ENCODE results near the gene SLC22A7. TPM values are rescaled to one million over a fixed set of nuclear protein-coding genes. Genes with fewer than 3 reads are reported as not detected.

SLC22A7 gene
- total and polyA plus RNA-seq, 2 experiments from 2014 or later: 0.31 TPM; not detected in 1

- peaks cover 21% of the 10 kb centered on the region for H3K4me1 Mint-ChIP-seq
- H2AFZ ChIP-seq: no peak overlapping the region
- H3K9me3 Mint-ChIP-seq: no peaks in the 10 kb centered on the region
- H3K27me3 Mint-ChIP-seq (ENCODE audit: insufficient read depth, low read depth, poor library complexity): peaks cover 4% of the 10 kb centered on the region
- no peak overlapping the region for H3K27ac ChIP-seq (ENCODE audit: low read depth)
- H3F3A ChIP-seq (replicated peaks; ENCODE audit: low read depth): no peaks in the 10 kb centered on the region
- no peaks in the 10 kb centered on the region for H4K20me1 ChIP-seq (replicated peaks; ENCODE audit: insufficient read depth)
- TF ChIP-seq POLR2AphosphoS5 (IDR thresholded peaks at IDR 0.05; ENCODE audit: low read depth) (no peak), ZNF331 (CRISPR knock-in tag; IDR thresholded peaks at IDR 0.05; ENCODE audit: low read depth) (no peak), ZNF114 (CRISPR knock-in tag; IDR thresholded peaks at IDR 0.05) (no peak), JUNB (IDR thresholded peaks at IDR 0.05; ENCODE audit: unreplicated experiment) (no peak), NANOG (IDR thresholded peaks at IDR 0.05; ENCODE audit: borderline replicate concordance) (no peak), CTCF (conservative IDR thresholded peaks at IDR 0.05; ENCODE audit: low read depth in 2 of 2) (no peak), EZH2 (IDR thresholded peaks at IDR 0.05; ENCODE audit: low read depth, unreplicated experiment) (no peak), EZH2phosphoT487 (IDR thresholded peaks at IDR 0.05; ENCODE audit: unreplicated experiment) (no peak), CREB1 (CRISPR knock-in tag; IDR thresholded peaks at IDR 0.05; ENCODE audit: low read depth) (no peak), STAT1 (IDR thresholded peaks at IDR 0.05; ENCODE audit: unreplicated experiment) (no peak)
- TF ChIP-seq, protein P1, sequence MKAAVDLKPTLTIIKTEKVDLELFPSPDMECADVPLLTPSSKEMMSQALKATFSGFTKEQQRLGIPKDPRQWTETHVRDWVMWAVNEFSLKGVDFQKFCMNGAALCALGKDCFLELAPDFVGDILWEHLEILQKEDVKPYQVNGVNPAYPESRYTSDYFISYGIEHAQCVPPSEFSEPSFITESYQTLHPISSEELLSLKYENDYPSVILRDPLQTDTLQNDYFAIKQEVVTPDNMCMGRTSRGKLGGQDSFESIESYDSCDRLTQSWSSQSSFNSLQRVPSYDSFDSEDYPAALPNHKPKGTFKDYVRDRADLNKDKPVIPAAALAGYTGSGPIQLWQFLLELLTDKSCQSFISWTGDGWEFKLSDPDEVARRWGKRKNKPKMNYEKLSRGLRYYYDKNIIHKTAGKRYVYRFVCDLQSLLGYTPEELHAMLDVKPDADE (IDR thresholded peaks at IDR 0.05): no peak
- TF ChIP-seq, protein P2, sequence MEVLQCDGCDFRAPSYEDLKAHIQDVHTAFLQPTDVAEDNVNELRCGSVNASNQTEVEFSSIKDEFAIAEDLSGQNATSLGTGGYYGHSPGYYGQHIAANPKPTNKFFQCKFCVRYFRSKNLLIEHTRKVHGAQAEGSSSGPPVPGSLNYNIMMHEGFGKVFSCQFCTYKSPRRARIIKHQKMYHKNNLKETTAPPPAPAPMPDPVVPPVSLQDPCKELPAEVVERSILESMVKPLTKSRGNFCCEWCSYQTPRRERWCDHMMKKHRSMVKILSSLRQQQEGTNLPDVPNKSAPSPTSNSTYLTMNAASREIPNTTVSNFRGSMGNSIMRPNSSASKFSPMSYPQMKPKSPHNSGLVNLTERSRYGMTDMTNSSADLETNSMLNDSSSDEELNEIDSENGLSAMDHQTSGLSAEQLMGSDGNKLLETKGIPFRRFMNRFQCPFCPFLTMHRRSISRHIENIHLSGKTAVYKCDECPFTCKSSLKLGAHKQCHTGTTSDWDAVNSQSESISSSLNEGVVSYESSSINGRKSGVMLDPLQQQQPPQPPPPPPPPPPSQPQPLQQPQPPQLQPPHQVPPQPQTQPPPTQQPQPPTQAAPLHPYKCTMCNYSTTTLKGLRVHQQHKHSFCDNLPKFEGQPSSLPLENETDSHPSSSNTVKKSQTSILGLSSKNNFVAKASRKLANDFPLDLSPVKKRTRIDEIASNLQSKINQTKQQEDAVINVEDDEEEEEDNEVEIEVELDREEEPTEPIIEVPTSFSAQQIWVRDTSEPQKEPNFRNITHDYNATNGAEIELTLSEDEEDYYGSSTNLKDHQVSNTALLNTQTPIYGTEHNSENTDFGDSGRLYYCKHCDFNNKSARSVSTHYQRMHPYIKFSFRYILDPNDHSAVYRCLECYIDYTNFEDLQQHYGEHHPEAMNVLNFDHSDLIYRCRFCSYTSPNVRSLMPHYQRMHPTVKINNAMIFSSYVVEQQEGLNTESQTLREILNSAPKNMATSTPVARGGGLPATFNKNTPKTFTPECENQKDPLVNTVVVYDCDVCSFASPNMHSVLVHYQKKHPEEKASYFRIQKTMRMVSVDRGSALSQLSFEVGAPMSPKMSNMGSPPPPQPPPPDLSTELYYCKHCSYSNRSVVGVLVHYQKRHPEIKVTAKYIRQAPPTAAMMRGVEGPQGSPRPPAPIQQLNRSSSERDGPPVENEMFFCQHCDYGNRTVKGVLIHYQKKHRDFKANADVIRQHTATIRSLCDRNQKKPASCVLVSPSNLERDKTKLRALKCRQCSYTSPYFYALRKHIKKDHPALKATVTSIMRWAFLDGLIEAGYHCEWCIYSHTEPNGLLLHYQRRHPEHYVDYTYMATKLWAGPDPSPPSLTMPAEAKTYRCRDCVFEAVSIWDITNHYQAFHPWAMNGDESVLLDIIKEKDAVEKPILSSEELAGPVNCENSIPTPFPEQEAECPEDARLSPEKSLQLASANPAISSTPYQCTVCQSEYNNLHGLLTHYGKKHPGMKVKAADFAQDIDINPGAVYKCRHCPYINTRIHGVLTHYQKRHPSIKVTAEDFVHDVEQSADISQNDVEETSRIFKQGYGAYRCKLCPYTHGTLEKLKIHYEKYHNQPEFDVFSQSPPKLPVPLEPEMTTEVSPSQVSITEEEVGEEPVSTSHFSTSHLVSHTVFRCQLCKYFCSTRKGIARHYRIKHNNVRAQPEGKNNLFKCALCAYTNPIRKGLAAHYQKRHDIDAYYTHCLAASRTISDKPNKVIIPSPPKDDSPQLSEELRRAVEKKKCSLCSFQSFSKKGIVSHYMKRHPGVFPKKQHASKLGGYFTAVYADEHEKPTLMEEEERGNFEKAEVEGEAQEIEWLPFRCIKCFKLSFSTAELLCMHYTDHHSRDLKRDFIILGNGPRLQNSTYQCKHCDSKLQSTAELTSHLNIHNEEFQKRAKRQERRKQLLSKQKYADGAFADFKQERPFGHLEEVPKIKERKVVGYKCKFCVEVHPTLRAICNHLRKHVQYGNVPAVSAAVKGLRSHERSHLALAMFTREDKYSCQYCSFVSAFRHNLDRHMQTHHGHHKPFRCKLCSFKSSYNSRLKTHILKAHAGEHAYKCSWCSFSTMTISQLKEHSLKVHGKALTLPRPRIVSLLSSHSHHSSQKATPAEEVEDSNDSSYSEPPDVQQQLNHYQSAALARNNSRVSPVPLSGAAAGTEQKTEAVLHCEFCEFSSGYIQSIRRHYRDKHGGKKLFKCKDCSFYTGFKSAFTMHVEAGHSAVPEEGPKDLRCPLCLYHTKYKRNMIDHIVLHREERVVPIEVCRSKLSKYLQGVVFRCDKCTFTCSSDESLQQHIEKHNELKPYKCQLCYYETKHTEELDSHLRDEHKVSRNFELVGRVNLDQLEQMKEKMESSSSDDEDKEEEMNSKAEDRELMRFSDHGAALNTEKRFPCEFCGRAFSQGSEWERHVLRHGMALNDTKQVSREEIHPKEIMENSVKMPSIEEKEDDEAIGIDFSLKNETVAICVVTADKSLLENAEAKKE (CRISPR knock-in tag; IDR thresholded peaks at IDR 0.05): no peak
- TF ChIP-seq, protein P3, sequence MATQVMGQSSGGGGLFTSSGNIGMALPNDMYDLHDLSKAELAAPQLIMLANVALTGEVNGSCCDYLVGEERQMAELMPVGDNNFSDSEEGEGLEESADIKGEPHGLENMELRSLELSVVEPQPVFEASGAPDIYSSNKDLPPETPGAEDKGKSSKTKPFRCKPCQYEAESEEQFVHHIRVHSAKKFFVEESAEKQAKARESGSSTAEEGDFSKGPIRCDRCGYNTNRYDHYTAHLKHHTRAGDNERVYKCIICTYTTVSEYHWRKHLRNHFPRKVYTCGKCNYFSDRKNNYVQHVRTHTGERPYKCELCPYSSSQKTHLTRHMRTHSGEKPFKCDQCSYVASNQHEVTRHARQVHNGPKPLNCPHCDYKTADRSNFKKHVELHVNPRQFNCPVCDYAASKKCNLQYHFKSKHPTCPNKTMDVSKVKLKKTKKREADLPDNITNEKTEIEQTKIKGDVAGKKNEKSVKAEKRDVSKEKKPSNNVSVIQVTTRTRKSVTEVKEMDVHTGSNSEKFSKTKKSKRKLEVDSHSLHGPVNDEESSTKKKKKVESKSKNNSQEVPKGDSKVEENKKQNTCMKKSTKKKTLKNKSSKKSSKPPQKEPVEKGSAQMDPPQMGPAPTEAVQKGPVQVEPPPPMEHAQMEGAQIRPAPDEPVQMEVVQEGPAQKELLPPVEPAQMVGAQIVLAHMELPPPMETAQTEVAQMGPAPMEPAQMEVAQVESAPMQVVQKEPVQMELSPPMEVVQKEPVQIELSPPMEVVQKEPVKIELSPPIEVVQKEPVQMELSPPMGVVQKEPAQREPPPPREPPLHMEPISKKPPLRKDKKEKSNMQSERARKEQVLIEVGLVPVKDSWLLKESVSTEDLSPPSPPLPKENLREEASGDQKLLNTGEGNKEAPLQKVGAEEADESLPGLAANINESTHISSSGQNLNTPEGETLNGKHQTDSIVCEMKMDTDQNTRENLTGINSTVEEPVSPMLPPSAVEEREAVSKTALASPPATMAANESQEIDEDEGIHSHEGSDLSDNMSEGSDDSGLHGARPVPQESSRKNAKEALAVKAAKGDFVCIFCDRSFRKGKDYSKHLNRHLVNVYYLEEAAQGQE (IDR thresholded peaks at IDR 0.05; ENCODE audit: unreplicated experiment): no peak
- no peak overlapping the region for H3K27ac Mint-ChIP-seq
- ATAC-seq (no peak), DNase-seq (ENCODE audit: low spot score) (no peak)
- H3K79me2 ChIP-seq (replicated peaks; ENCODE audit: insufficient read depth): no peaks in the 10 kb centered on the region
- peaks cover 10% of the 10 kb centered on the region; the same call in 1 of the 3 replicates for H3K36me3 Mint-ChIP-seq (ENCODE audit: low read depth)
- H3K36me3 ChIP-seq (ENCODE audit: insufficient read depth): no peaks in the 10 kb centered on the region
- no peak overlapping the region for H3K4me2 ChIP-seq
- H3K4me1 ChIP-seq (ENCODE audit: insufficient read depth): peaks cover 21% of the 10 kb centered on the region; the same call in 1 of the 2 replicates
- no peaks in the 10 kb centered on the region for H3K27me3 ChIP-seq (ENCODE audit: insufficient read depth)
- no peaks in the 10 kb centered on the region for H3K9me2 ChIP-seq (ENCODE audit: insufficient read depth)
- 0 out of 3 replicates have a peak overlapping the region, but pooled peaks have one; percentile 16 for H3K4me3 Mint-ChIP-seq
- H3K4me3 ChIP-seq: no peak overlapping the region
Observed at GRCh38 chr6:43310134-43310533, 12.1 kb downstream of the SLC22A7 start.
